Body of pancreas (tissue), 4 donors: ENCODE data around the gene KNDC1.

ENCODE experiments used
- CTCF ChIP-seq, 7 experiments: fragments of 450-650 bp in 4 of 7; fragments of 200-600 bp in 3 of 7; sonication (generic) in 3 of 7; IDR thresholded peaks; one replicate each; pipeline ENCODE4 v1.5.1; 2016 to 2019; ENCODE audit warnings: antibody characterized with exemption in 7 of 7
- POLR2A ChIP-seq, 3 donors: fragments of 450-650 bp; IDR thresholded peaks; one replicate each; pipeline ENCODE4 v1.6.1; 2016; ENCODE audit warnings: antibody characterized with exemption in 3 of 3, mild to moderate bottlenecking in 2 of 3

- no peak for TF ChIP-seq CTCF (IDR thresholded peaks at IDR 0.05)
- no peak for TF ChIP-seq POLR2A (IDR thresholded peaks at IDR 0.05)
Measured at GRCh38 chr10:133213641-133214467, 53.8 kb downstream of the KNDC1 start.
